HG02610 (cell line): ENCODE measurements around the gene PDE3A.
"Not testable (repeated sequence)": the region's sequence is repeated elsewhere in the genome, so short reads cannot be mapped to it uniquely, and the experiment has no call there.

Experiments
- ATAC-seq: cut with Tn5 transposase; IDR thresholded peaks from one replicate; pipeline ENCODE4 v1.9.1; 2021; ENCODE audit warnings: mild to moderate bottlenecking, moderate library complexity; ENCODE audit not compliant: unreplicated experiment

PDE3A gene

GRCh38 chr12:20546267-20546666 lies 177.9 kb downstream of the PDE3A start:
- ATAC-seq: no peak

GRCh38 chr12:20547816-20548575 lies 179.7 kb downstream of the PDE3A start:
- ATAC-seq: no peak

- ATAC-seq: no peak
Measured at GRCh38 chr12:20548611-20549010, 180.3 kb downstream of the PDE3A start.

GRCh38 chr12:20549108-20549719 lies 180.9 kb downstream of the PDE3A start:
- ATAC-seq: no peak

- ATAC-seq: not testable (repeated sequence)
Measured at GRCh38 chr12:20551742-20552442, 183.6 kb downstream of the PDE3A start.

- ATAC-seq: not testable (repeated sequence)
Measured at GRCh38 chr12:20552586-20552985, 184.2 kb downstream of the PDE3A start.

- no peak for ATAC-seq
Measured at GRCh38 chr12:20555015-20555414, 186.7 kb downstream of the PDE3A start.

- no peak for ATAC-seq
Measured at GRCh38 chr12:20555771-20556170, 187.4 kb downstream of the PDE3A start.

GRCh38 chr12:20557096-20557495 lies 188.8 kb downstream of the PDE3A start:
- no peak for ATAC-seq

- no peak for ATAC-seq
Measured at GRCh38 chr12:20560935-20561334, 192.6 kb downstream of the PDE3A start.

GRCh38 chr12:20561871-20562270 lies 193.5 kb downstream of the PDE3A start:
- no peak for ATAC-seq

- no peak for ATAC-seq
Measured at GRCh38 chr12:20567413-20567812, 199.1 kb downstream of the PDE3A start.

GRCh38 chr12:20572451-20572850 lies 204.1 kb downstream of the PDE3A start:
- ATAC-seq: no peak

GRCh38 chr12:20576528-20576927 lies 208.2 kb downstream of the PDE3A start:
- ATAC-seq: no peak

GRCh38 chr12:20577054-20577453 lies 208.7 kb downstream of the PDE3A start:
- no peak for ATAC-seq

GRCh38 chr12:20578142-20578541 lies 209.8 kb downstream of the PDE3A start:
- ATAC-seq: no peak

GRCh38 chr12:20585055-20585625 lies 216.8 kb downstream of the PDE3A start:
- no peak for ATAC-seq

- no peak for ATAC-seq
Measured at GRCh38 chr12:20585913-20586312, 217.6 kb downstream of the PDE3A start.

GRCh38 chr12:20588042-20588441 lies 219.7 kb downstream of the PDE3A start:
- no peak for ATAC-seq

GRCh38 chr12:20590570-20590969 lies 222.2 kb downstream of the PDE3A start:
- no peak for ATAC-seq

- no peak for ATAC-seq
Measured at GRCh38 chr12:20592556-20592955, 224.2 kb downstream of the PDE3A start.

GRCh38 chr12:20593611-20594010 lies 225.3 kb downstream of the PDE3A start:
- no peak for ATAC-seq
